DOHH2 (cell line): ENCODE measurements around the gene ATXN7.

Experiments used
- H3F3A ChIP-seq: fragments of 200-600 bp; sonication (generic), shearing (Covaris generic); 2 replicates; pipeline ENCODE4 v1.6.0; 2016; ENCODE audit warnings: antibody characterized with exemption, mild to moderate bottlenecking; ENCODE audit not compliant: control insufficient read depth, insufficient read depth
- H3K27ac ChIP-seq: fragments of 200-600 bp; sonication (generic); 2 replicates; pipeline ENCODE4 v1.5.1; 2014; ENCODE audit warnings: low read depth, mild to moderate bottlenecking, low read length, moderate library complexity
- H3K27me3 ChIP-seq: fragments of 200-600 bp; sonication (generic); 2 replicates; pipeline ENCODE4 v1.6.1; 2014; ENCODE audit warnings: mild to moderate bottlenecking, low read length, mixed read lengths; ENCODE audit not compliant: control insufficient read depth
- H3K36me3 ChIP-seq: fragments of 200-600 bp; sonication (generic); 2 replicates; pipeline ENCODE4 v1.6.1; 2014; ENCODE audit warnings: mild to moderate bottlenecking, low read length, moderate library complexity, mixed read lengths; ENCODE audit not compliant: control insufficient read depth
- H3K4me1 ChIP-seq: fragments of 200-600 bp; sonication (generic); 2 replicates; pipeline ENCODE4 v1.6.1; 2014; ENCODE audit warnings: mild to moderate bottlenecking, low read length, mixed read lengths; ENCODE audit not compliant: control insufficient read depth
- H3K4me2 ChIP-seq: fragments of 200-600 bp; sonication (generic); 2 replicates; pipeline ENCODE4 v1.6.0; 2014; ENCODE audit warnings: mild to moderate bottlenecking, low read length, moderate library complexity
- H3K4me3 ChIP-seq: fragments of 200-600 bp; sonication (generic); 2 replicates; pipeline ENCODE4 v1.5.1; 2014; ENCODE audit warnings: mild to moderate bottlenecking, low read length, mixed read lengths
- H3K79me2 ChIP-seq: fragments of 200-600 bp; sonication (generic); 2 replicates; pipeline ENCODE4 v1.6.1; 2014; ENCODE audit warnings: mild to moderate bottlenecking, low read length, mixed read lengths; ENCODE audit not compliant: control insufficient read depth
- H3K9me2 ChIP-seq: fragments of 200-600 bp; sonication (generic); replicated peaks from 2 replicates; pipeline ENCODE4 v1.6.1; 2014; ENCODE audit warnings: mild to moderate bottlenecking, low read length, mixed read lengths; ENCODE audit not compliant: control insufficient read depth
- H3K9me3 ChIP-seq: fragments of 200-600 bp; sonication (generic); 2 replicates; pipeline ENCODE4 v1.6.1; 2014; ENCODE audit warnings: antibody characterized with exemption, low read length, mixed read lengths; ENCODE audit not compliant: control insufficient read depth, insufficient read depth
- H4K20me1 ChIP-seq: fragments of 200-600 bp; sonication (generic); 2 replicates; pipeline ENCODE4 v1.6.0; 2014; ENCODE audit warnings: low read depth, mild to moderate bottlenecking, antibody characterized with exemption, low read length, moderate library complexity; ENCODE audit not compliant: control insufficient read depth, insufficient read depth
- CTCF ChIP-seq: fragments of 200-600 bp; sonication (generic); IDR thresholded peaks from one replicate; pipeline ENCODE4 v1.5.1; 2014; ENCODE audit warnings: antibody characterized with exemption, mild to moderate bottlenecking, low read depth, low read length; ENCODE audit not compliant: poor library complexity, severe bottlenecking
- EZH2phosphoT487 ChIP-seq: fragments of 200-600 bp; sonication (generic); IDR thresholded peaks from 2 replicates; pipeline ENCODE4 v1.6.1; 2017; ENCODE audit warnings: borderline replicate concordance, mild to moderate bottlenecking, antibody characterized with exemption, low read length, moderate library complexity, mixed read lengths

Gene ATXN7

GRCh38 chr3:63998852-63999754, 135.4 kb downstream of the ATXN7 start:
- no peaks in the 10 kb centered on the region for H4K20me1 ChIP-seq
- no peak overlapping the region for H3K4me2 ChIP-seq
- H3K4me1 ChIP-seq = no peaks in the 10 kb centered on the region
- peaks cover 78% of the 10 kb centered on the region for H3K36me3 ChIP-seq
- TF ChIP-seq EZH2phosphoT487 (no peak), CTCF (no peak)
- H3F3A ChIP-seq = no peaks in the 10 kb centered on the region
- H3K27ac ChIP-seq = no peak overlapping the region
- H3K27me3 ChIP-seq = no peaks in the 10 kb centered on the region
- H3K79me2 ChIP-seq = no peaks in the 10 kb centered on the region
- no peaks in the 10 kb centered on the region for H3K9me2 ChIP-seq
- H3K4me3 ChIP-seq = no peak overlapping the region
- no peaks in the 10 kb centered on the region for H3K9me3 ChIP-seq

GRCh38 chr3:64000453-64001055, 136.9 kb downstream of the ATXN7 start:
- no peaks in the 10 kb centered on the region for H3K9me2 ChIP-seq
- H3K9me3 ChIP-seq = no peaks in the 10 kb centered on the region
- no peak overlapping the region for H3K4me2 ChIP-seq
- H4K20me1 ChIP-seq = no peaks in the 10 kb centered on the region
- no peaks in the 10 kb centered on the region for H3F3A ChIP-seq
- TF ChIP-seq CTCF = no peak
- no peak for TF ChIP-seq EZH2phosphoT487
- peaks cover 77% of the 10 kb centered on the region for H3K36me3 ChIP-seq
- H3K27ac ChIP-seq = no peak overlapping the region
- no peaks in the 10 kb centered on the region for H3K79me2 ChIP-seq
- no peak overlapping the region for H3K4me3 ChIP-seq
- no peaks in the 10 kb centered on the region for H3K4me1 ChIP-seq
- H3K27me3 ChIP-seq = no peaks in the 10 kb centered on the region

- Histone ChIP-seq H3K4me2 (no peak overlapping the region), H3K36me3 (peaks cover 82% of the 10 kb centered on the region)
Observed at GRCh38 chr3:64002233-64002632, 138.6 kb downstream of the ATXN7 start.

More at GRCh38 chr3:64002233-64002632, 138.6 kb downstream of the ATXN7 start:
- Histone ChIP-seq H3K79me2 (no peaks in the 10 kb centered on the region), H3F3A (no peaks in the 10 kb centered on the region), H3K4me1 (no peaks in the 10 kb centered on the region), H3K4me3 (no peak overlapping the region), H3K27me3 (no peaks in the 10 kb centered on the region), H3K9me2 (no peaks in the 10 kb centered on the region), H4K20me1 (no peaks in the 10 kb centered on the region), H3K9me3 (no peaks in the 10 kb centered on the region), H3K27ac (no peak overlapping the region)
- TF ChIP-seq EZH2phosphoT487 (no peak), CTCF (no peak)
